Stomach smooth muscle (tissue), 2 donors: ENCODE measurements around the gene DENND4A.

Experiments
- H3K27ac ChIP-seq: one replicate; pipeline ENCODE4 v1.7.0; 2013; ENCODE audit warnings: mild to moderate bottlenecking, low read length, inconsistent platforms
- H3K27me3 ChIP-seq, 2 donors: one replicate each; pipeline ENCODE4 v1.7.0; 2013; ENCODE audit warnings: low read length in 2 of 2; ENCODE audit not compliant: insufficient read depth in 2 of 2, control insufficient read depth in 1 of 2
- H3K36me3 ChIP-seq, 2 donors: one replicate each; pipeline ENCODE4 v1.7.0; 2013; ENCODE audit warnings: low read length in 2 of 2; ENCODE audit not compliant: control insufficient read depth in 2 of 2, insufficient read depth in 2 of 2
- H3K4me1 ChIP-seq: one replicate; pipeline ENCODE4 v1.7.0; 2013; ENCODE audit warnings: low read length; ENCODE audit not compliant: control insufficient read depth, insufficient read depth
- H3K4me3 ChIP-seq, 2 donors: one replicate each; pipeline ENCODE4 v1.7.0; 2013; ENCODE audit warnings: low read length in 2 of 2
- H3K9ac ChIP-seq, 2 donors: one replicate each; pipeline ENCODE4 v1.7.0; 2013; ENCODE audit warnings: low read length in 2 of 2, mild to moderate bottlenecking in 1 of 2
- H3K9me3 ChIP-seq, 2 donors: one replicate each; pipeline ENCODE4 v1.7.0; 2013; ENCODE audit warnings: low read length in 2 of 2; ENCODE audit not compliant: control insufficient read depth in 2 of 2
- donor health status: healthy.
- donor health status: Pancreatic carcinoma.

Gene DENND4A

GRCh38 chr15:65633752-65634151 is 158.3 kb downstream of the DENND4A start:
- Histone ChIP-seq H3K36me3 (no peaks in the 10 kb centered on the region), H3K4me3 (no peak overlapping the region), H3K27me3 (no peaks in the 10 kb centered on the region), H3K27ac (no peak overlapping the region), H3K4me1 (no peaks in the 10 kb centered on the region), H3K9ac (no peak overlapping the region), H3K9me3 (no peaks in the 10 kb centered on the region)

GRCh38 chr15:65632780-65633375 is 159.2 kb downstream of the DENND4A start:
- Histone ChIP-seq H3K36me3 (no peaks in the 10 kb centered on the region), H3K27ac (no peak overlapping the region), H3K27me3 (no peaks in the 10 kb centered on the region)

GRCh38 chr15:65631503-65631902 is 160.6 kb downstream of the DENND4A start:
- no peak overlapping the region for H3K4me3 ChIP-seq
- no peak overlapping the region for H3K27ac ChIP-seq

More at GRCh38 chr15:65632780-65633375, 159.2 kb downstream of the DENND4A start:
- Histone ChIP-seq H3K4me1 (no peaks in the 10 kb centered on the region), H3K9me3 (no peaks in the 10 kb centered on the region), H3K9ac (no peak overlapping the region), H3K4me3 (no peak overlapping the region)

GRCh38 chr15:65630760-65631159 is 161.3 kb downstream of the DENND4A start:
- Histone ChIP-seq H3K4me3 (no peak overlapping the region), H3K27me3 (no peaks in the 10 kb centered on the region), H3K9ac (no peak overlapping the region), H3K9me3 (no peaks in the 10 kb centered on the region), H3K27ac (no peak overlapping the region), H3K4me1 (no peaks in the 10 kb centered on the region), H3K36me3 (peaks cover 2% of the 10 kb centered on the region in 2 donors)

More at GRCh38 chr15:65631503-65631902, 160.6 kb downstream of the DENND4A start:
- H3K9ac ChIP-seq = no peak overlapping the region
- no peaks in the 10 kb centered on the region for H3K9me3 ChIP-seq
- H3K36me3 ChIP-seq = no peaks in the 10 kb centered on the region
- H3K4me1 ChIP-seq = no peaks in the 10 kb centered on the region
- no peaks in the 10 kb centered on the region for H3K27me3 ChIP-seq

- no peak overlapping the region for H3K27ac ChIP-seq
- H3K36me3 ChIP-seq = peaks cover 3% of the 10 kb centered on the region in 2 donors
- H3K9me3 ChIP-seq = no peaks in the 10 kb centered on the region
- no peak overlapping the region for H3K9ac ChIP-seq
- H3K27me3 ChIP-seq = no peaks in the 10 kb centered on the region
- no peak overlapping the region for H3K4me3 ChIP-seq
- H3K4me1 ChIP-seq = no peaks in the 10 kb centered on the region
These were observed 162.5 kb downstream of the DENND4A start for GRCh38 chr15:65629548-65629947.

- no peaks in the 10 kb centered on the region for H3K27me3 ChIP-seq
- no peak overlapping the region for H3K4me3 ChIP-seq
- no peaks in the 10 kb centered on the region for H3K4me1 ChIP-seq
- no peak overlapping the region for H3K9ac ChIP-seq
- no peaks in the 10 kb centered on the region for H3K9me3 ChIP-seq
- no peak overlapping the region for H3K27ac ChIP-seq
- peaks cover 3% of the 10 kb centered on the region in 2 donors for H3K36me3 ChIP-seq
These were observed 165.2 kb downstream of the DENND4A start for GRCh38 chr15:65626856-65627255.

- Histone ChIP-seq H3K9me3 (no peaks in the 10 kb centered on the region), H3K9ac (no peak overlapping the region)
These were observed 169.0 kb downstream of the DENND4A start for GRCh38 chr15:65623103-65623502.

GRCh38 chr15:65621638-65622037 is 170.5 kb downstream of the DENND4A start, which contains the start of gene SLC24A1:
Gene SLC24A1 (plus strand): TSS chr15:65621938. CDS start chr15:65624081, 2,143 bp downstream.
- Histone ChIP-seq H3K4me1 (no peaks in the 10 kb centered on the region), H3K27me3 (no peaks in the 10 kb centered on the region), H3K27ac (no peak within 1 kb of the TSS), H3K9me3 (no peaks in the 10 kb centered on the region), H3K36me3 (peaks cover 3% of the 10 kb centered on the region in 2 donors), H3K4me3 (no peak within 1 kb of the TSS), H3K9ac (no peak within 1 kb of the TSS)

More at GRCh38 chr15:65623103-65623502, 169.0 kb downstream of the DENND4A start:
- Histone ChIP-seq H3K36me3 (peaks cover 3% of the 10 kb centered on the region in 2 donors), H3K27ac (no peak overlapping the region), H3K27me3 (no peaks in the 10 kb centered on the region), H3K4me3 (no peak overlapping the region), H3K4me1 (no peaks in the 10 kb centered on the region)

- Histone ChIP-seq H3K9ac (no peak overlapping the region), H3K27me3 (no peaks in the 10 kb centered on the region), H3K4me3 (no peak overlapping the region), H3K9me3 (no peaks in the 10 kb centered on the region), H3K36me3 (peaks cover 2% of the 10 kb centered on the region in 2 donors), H3K27ac (no peak overlapping the region), H3K4me1 (no peaks in the 10 kb centered on the region)
These were observed 171.3 kb downstream of the DENND4A start for GRCh38 chr15:65620833-65621232.

GRCh38 chr15:65619626-65620290 is 172.3 kb downstream of the DENND4A start:
- H3K27me3 ChIP-seq = no peaks in the 10 kb centered on the region
- no peak overlapping the region for H3K4me3 ChIP-seq
- H3K4me1 ChIP-seq = no peaks in the 10 kb centered on the region
- no peaks in the 10 kb centered on the region for H3K36me3 ChIP-seq
- H3K27ac ChIP-seq = no peak overlapping the region
- no peaks in the 10 kb centered on the region for H3K9me3 ChIP-seq
- H3K9ac ChIP-seq = no peak overlapping the region

- Histone ChIP-seq H3K27me3 (no peaks in the 10 kb centered on the region), H3K4me3 (no peak overlapping the region), H3K27ac (no peak overlapping the region), H3K9me3 (no peaks in the 10 kb centered on the region), H3K9ac (no peak overlapping the region), H3K4me1 (no peaks in the 10 kb centered on the region), H3K36me3 (no peaks in the 10 kb centered on the region)
These were observed 173.5 kb downstream of the DENND4A start for GRCh38 chr15:65618560-65619109.
